H1 (cell line): Measurements from ENCODE around the gene PLA2G4F.

Experiments
- CTCF ChIP-seq, 3 experiments: IDR thresholded peaks; 1 replicate in 2 of 3; 2 replicates in 1 of 3; pipeline versions ENCODE4 v1.5.1 to v1.6.1; 2011; ENCODE audit warnings: low read length in 3 of 3, mild to moderate bottlenecking in 3 of 3, inconsistent platforms in 2 of 3, low read depth in 1 of 3, moderate library complexity in 1 of 3; ENCODE audit not compliant: insufficient read depth in 1 of 3; ENCODE audit errors: control extremely low read depth in 1 of 3
- EP300 ChIP-seq, 2 experiments: IDR thresholded peaks; 1 replicate in 1 of 2; 2 replicates in 1 of 2; pipeline ENCODE4 v1.6.1; 2011 to 2012; ENCODE audit warnings: low read depth in 2 of 2, low read length in 2 of 2, mild to moderate bottlenecking in 2 of 2, borderline replicate concordance in 1 of 2, inconsistent platforms in 1 of 2, moderate library complexity in 1 of 2
- EZH2 ChIP-seq: fragments of 200-600 bp; sonication (generic); IDR thresholded peaks from 2 replicates; pipeline ENCODE4 v1.7.1; 2012; ENCODE audit warnings: low read depth, mild to moderate bottlenecking, moderate library complexity, low read length, inconsistent platforms; ENCODE audit not compliant: severe bottlenecking
- POLR2A ChIP-seq, 2 experiments: IDR thresholded peaks; 1 replicate in 1 of 2; 2 replicates in 1 of 2; pipeline ENCODE4 v1.6.1; 2011; ENCODE audit warnings: low read depth in 2 of 2, low read length in 2 of 2, mild to moderate bottlenecking in 2 of 2; ENCODE audit errors: control extremely low read depth in 1 of 2
- POLR2AphosphoS5 ChIP-seq: IDR thresholded peaks from 2 replicates; pipeline ENCODE4 v1.6.1; 2011; ENCODE audit warnings: low read depth, low read length
- RFX5 ChIP-seq: IDR thresholded peaks from 2 replicates; pipeline ENCODE4 v1.6.1; 2011; ENCODE audit warnings: low read depth, low read length, improper control_type of control experiment, borderline replicate concordance
- SAP30 ChIP-seq: fragments of 300-600 bp; sonication (generic); IDR thresholded peaks from 2 replicates; pipeline ENCODE4 v1.7.1; 2012; ENCODE audit warnings: low read length, moderate library complexity, mild to moderate bottlenecking, inconsistent platforms; ENCODE audit not compliant: insufficient read depth, insufficient replicate concordance
- ZNF274 ChIP-seq: IDR thresholded peaks from 2 replicates; pipeline ENCODE4 v1.7.0; 2012; ENCODE audit warnings: low read length, borderline replicate concordance; ENCODE audit errors: extremely low read depth

DNA sequence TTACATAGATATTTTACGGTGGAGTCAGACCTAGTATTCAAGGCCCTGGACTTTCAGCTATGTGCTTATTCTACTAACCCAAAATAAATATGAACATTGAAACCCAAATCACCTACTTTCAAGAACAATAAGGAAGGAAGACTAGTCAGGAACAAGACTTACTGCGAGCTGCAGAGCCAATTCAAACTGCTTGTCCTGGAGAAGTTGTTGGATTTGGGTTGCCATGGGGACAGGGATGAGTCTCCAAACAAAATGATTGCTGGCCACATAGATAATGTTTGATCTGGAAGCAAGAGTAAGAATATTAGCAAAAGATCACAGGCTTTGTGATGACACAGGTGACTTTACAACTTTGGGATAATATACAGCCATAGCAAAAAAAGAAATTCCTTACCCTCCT is 21.6 kb upstream of the PLA2G4F start:
- no peak for TF ChIP-seq RFX5
- TF ChIP-seq CTCF (IDR thresholded peaks at IDR 0.05; ENCODE audit: control extremely low read depth in 1 of 3, insufficient read depth in 1 of 3, low read depth in 1 of 3, low read length in 3 of 3) = no peak
- TF ChIP-seq EP300 (IDR thresholded peaks at IDR 0.05; ENCODE audit: borderline replicate concordance in 1 of 2, low read depth in 2 of 2, low read length in 2 of 2) = no peak
- no peak for TF ChIP-seq POLR2AphosphoS5
- no peak for TF ChIP-seq POLR2A (IDR thresholded peaks at IDR 0.05; ENCODE audit: control extremely low read depth in 1 of 2, low read depth in 2 of 2, low read length in 2 of 2)
- no peak for TF ChIP-seq SAP30
- TF ChIP-seq ZNF274 = no peak
- no peak for TF ChIP-seq EZH2
